ENCODE results near the gene SLC22A23. TPM values are rescaled to one million over a fixed set of nuclear protein-coding genes. Genes with fewer than 3 reads are reported as not detected.
A peak's percentile ranks its signal among the peaks of the same experiment; 100 is the strongest.

The SLC22A23 gene
- total RNA-seq, 2 experiments from 2014 or later, result 0.75 to 0.83 TPM

- Mint-ChIP-seq H3K9me3 (no peaks in the 10 kb centered on the region), H3K27me3 (peaks cover 47% of the 10 kb centered on the region), H3K27ac (no peak overlapping the region), H3K4me1 (peaks cover 5% of the 10 kb centered on the region), H3K4me3 (no peak overlapping the region), H3K36me3 (ENCODE audit: low read depth) (no peaks in the 10 kb centered on the region)
- DNase-seq, result no peak
- ChIA-PET POLR2A (no interaction called here), CTCF (interaction anchor here (0.9 to 2.1 kb wide), 3 partner anchors 10 to 48 kb away, joined by 3 to 6 read pairs (median 3); no protein-coding TSS in a partner anchor)
These were observed 2.0 kb upstream of the SLC22A23 start for GRCh38 chr6:3458706-3459421.

GRCh38 chr6:3457710-3458602 is 1.1 kb upstream of the SLC22A23 start:
- ChIA-PET POLR2A (no interaction called here), CTCF (interaction anchor here (0.9 to 1.3 kb wide), 2 partner anchors 9 to 10 kb away, joined by 3 read pairs; no protein-coding TSS in a partner anchor)
- Mint-ChIP-seq H3K4me1 (peaks cover 5% of the 10 kb centered on the region), H3K27ac (no peak overlapping the region), H3K4me3 (peak overlapping the region; percentile 57), H3K9me3 (no peaks in the 10 kb centered on the region), H3K36me3 (ENCODE audit: low read depth) (no peaks in the 10 kb centered on the region), H3K27me3 (peaks cover 43% of the 10 kb centered on the region)
- DNase-seq, result peak; percentile 19

- H3K9me3 Mint-ChIP-seq, result no peaks in the 10 kb centered on the region
- ChIA-PET POLR2A (no interaction called here), CTCF (no interaction called here)
- H3K36me3 Mint-ChIP-seq (ENCODE audit: low read depth), result no peaks in the 10 kb centered on the region
- no peak overlapping the region for H3K27ac Mint-ChIP-seq
- peaks cover 5% of the 10 kb centered on the region for H3K4me1 Mint-ChIP-seq
- DNase-seq, result no peak
- H3K27me3 Mint-ChIP-seq, result peaks cover 43% of the 10 kb centered on the region
- H3K4me3 Mint-ChIP-seq, result no peak overlapping the region
These were observed 404 bp downstream of the SLC22A23 start for GRCh38 chr6:3456395-3456897.

- no peak overlapping the region for H3K4me3 Mint-ChIP-seq
- no peaks in the 10 kb centered on the region for H3K36me3 Mint-ChIP-seq (ENCODE audit: low read depth)
- ChIA-PET POLR2A (no interaction called here), CTCF (no interaction called here)
- H3K27ac Mint-ChIP-seq, result no peak overlapping the region
- DNase-seq, result no peak
- H3K4me1 Mint-ChIP-seq, result peaks cover 5% of the 10 kb centered on the region
- no peaks in the 10 kb centered on the region for H3K9me3 Mint-ChIP-seq
- H3K27me3 Mint-ChIP-seq, result peaks cover 37% of the 10 kb centered on the region
These were observed 1.1 kb downstream of the SLC22A23 start for GRCh38 chr6:3455569-3456394.

- no peaks in the 10 kb centered on the region for H3K36me3 Mint-ChIP-seq (ENCODE audit: low read depth)
- H3K27ac Mint-ChIP-seq, result no peak overlapping the region
- no peaks in the 10 kb centered on the region for H3K9me3 Mint-ChIP-seq
- CTCF ChIA-PET, result no interaction called here
- H3K4me1 Mint-ChIP-seq, result peaks cover 5% of the 10 kb centered on the region
- POLR2A ChIA-PET, result no interaction called here
- H3K4me3 Mint-ChIP-seq, result no peak overlapping the region
- peak; percentile 27 for DNase-seq
- peaks cover 33% of the 10 kb centered on the region for H3K27me3 Mint-ChIP-seq
These were observed 1.7 kb downstream of the SLC22A23 start for GRCh38 chr6:3455147-3455568.

DNA sequence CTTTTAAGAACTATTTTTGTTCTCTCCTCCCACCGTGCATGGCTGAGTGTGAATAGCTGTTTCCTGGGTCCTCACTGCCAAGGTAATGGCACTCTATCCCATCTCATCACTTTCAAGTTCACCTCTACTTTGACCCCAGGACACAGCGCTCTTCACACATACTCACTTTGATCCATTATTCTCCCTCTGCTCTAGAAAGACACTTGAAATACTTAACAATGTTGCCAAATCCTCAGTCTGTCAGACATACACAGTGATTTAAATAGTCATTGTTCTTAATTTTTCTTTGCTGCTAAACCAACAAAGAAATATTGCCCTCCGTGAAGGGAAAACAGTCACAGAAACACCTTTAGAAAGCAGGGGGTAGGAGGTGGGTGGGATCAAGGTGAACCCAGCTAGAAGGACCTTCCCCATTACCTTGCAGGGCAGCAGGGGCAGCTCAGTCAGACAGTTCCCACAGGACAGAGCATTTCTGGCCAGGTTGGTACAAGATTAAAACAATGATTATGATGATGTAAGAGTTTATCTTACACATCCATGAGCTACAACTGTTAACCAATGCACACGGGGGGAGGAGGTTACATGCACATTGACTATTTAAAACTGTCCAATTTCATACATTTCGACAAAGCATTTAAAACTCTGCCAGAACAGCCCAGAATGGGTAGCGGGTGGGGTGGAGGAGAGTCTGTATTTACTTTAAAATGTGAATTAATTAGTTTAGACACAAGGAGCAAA is 2.4 kb downstream of the SLC22A23 start:
- ChIA-PET CTCF (no interaction called here), POLR2A (no interaction called here)
- H3K27ac Mint-ChIP-seq, result no peak overlapping the region
- peaks cover 26% of the 10 kb centered on the region for H3K27me3 Mint-ChIP-seq
- no peak overlapping the region for H3K4me3 Mint-ChIP-seq
- no peak for DNase-seq
- H3K9me3 Mint-ChIP-seq, result no peaks in the 10 kb centered on the region
- H3K4me1 Mint-ChIP-seq, result peaks cover 5% of the 10 kb centered on the region
- no peaks in the 10 kb centered on the region for H3K36me3 Mint-ChIP-seq (ENCODE audit: low read depth)

- no peak for DNase-seq
- H3K4me1 Mint-ChIP-seq, result peaks cover 9% of the 10 kb centered on the region
- POLR2A ChIA-PET, result no interaction called here
These were observed 3.2 kb downstream of the SLC22A23 start for GRCh38 chr6:3453413-3454272.

GRCh38 chr6:3451498-3451897 is 5.4 kb downstream of the SLC22A23 start:
- Mint-ChIP-seq H3K36me3 (ENCODE audit: low read depth) (no peaks in the 10 kb centered on the region), H3K9me3 (no peaks in the 10 kb centered on the region), H3K27ac (no peak overlapping the region), H3K4me1 (peaks cover 4% of the 10 kb centered on the region), H3K4me3 (no peak overlapping the region), H3K27me3 (peaks cover 7% of the 10 kb centered on the region)
- CTCF ChIA-PET, result no interaction called here
- POLR2A ChIA-PET, result no interaction called here
- no peak for DNase-seq

More at GRCh38 chr6:3453413-3454272, 3.2 kb downstream of the SLC22A23 start:
- CTCF ChIA-PET, result no interaction called here
- Mint-ChIP-seq H3K9me3 (no peaks in the 10 kb centered on the region), H3K36me3 (ENCODE audit: low read depth) (no peaks in the 10 kb centered on the region), H3K27ac (no peak overlapping the region), H3K4me3 (no peak overlapping the region), H3K27me3 (peaks cover 18% of the 10 kb centered on the region)

DNA sequence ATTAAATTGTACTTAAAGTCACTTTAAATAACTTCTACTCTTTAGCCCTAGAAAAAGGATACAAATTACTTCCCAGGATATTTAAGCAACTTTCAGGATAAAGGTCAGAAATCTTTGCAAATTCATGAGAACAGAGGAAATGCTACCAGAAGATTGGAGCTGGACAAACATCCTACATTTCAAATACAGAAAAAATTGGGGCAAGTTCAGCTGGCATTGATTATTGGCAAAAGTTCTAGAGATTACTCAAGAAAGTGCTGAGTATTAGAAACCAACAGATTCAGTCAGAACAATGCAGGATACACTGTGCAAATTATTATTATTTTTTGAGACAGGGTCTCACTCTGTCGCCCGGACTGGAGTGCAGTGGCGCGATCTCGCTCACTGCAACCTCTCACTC is 6.0 kb downstream of the SLC22A23 start:
- H3K9me3 Mint-ChIP-seq, result no peaks in the 10 kb centered on the region
- H3K27ac Mint-ChIP-seq, result no peak overlapping the region
- POLR2A ChIA-PET, result no interaction called here
- no peaks in the 10 kb centered on the region for H3K36me3 Mint-ChIP-seq (ENCODE audit: low read depth)
- no peak for DNase-seq
- H3K27me3 Mint-ChIP-seq, result peaks cover 7% of the 10 kb centered on the region
- no peak overlapping the region for H3K4me3 Mint-ChIP-seq
- H3K4me1 Mint-ChIP-seq, result peaks cover 4% of the 10 kb centered on the region
- CTCF ChIA-PET, result no interaction called here

DNA sequence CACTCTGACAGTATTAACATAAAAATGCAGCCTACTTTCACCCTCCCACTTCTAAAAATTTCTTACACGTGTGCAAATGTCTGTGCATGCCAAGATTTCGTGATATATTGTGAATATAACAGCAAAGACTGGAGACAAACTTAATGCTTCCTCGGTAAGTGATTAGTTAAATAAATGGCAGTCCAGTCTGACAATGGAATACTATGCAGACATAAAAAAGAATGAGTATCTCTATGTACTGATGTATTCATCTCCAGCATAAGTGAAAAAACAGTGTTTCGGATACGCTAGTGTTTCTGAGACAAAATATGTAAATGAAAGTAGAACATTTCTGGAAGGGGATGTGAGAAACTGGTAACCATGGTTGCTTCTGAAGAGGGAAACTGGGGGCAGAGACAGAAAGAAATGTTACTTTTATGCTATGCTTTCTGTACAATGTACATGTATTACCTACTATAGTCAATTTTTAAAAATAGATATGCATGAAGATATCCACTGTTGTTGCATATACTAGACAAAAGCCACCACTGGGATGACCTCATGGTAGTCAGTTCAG is 7.0 kb downstream of the SLC22A23 start:
- no peaks in the 10 kb centered on the region for H3K36me3 Mint-ChIP-seq (ENCODE audit: low read depth)
- ChIA-PET CTCF (interaction anchor here (1.3 kb wide), 1 partner anchor 8 kb away, joined by 3 read pairs; no protein-coding TSS in a partner anchor), POLR2A (no interaction called here)
- no peaks in the 10 kb centered on the region for H3K9me3 Mint-ChIP-seq
- DNase-seq, result no peak
- H3K27me3 Mint-ChIP-seq, result peaks cover 7% of the 10 kb centered on the region
- no peak overlapping the region for H3K4me3 Mint-ChIP-seq
- peaks cover 4% of the 10 kb centered on the region for H3K4me1 Mint-ChIP-seq
- H3K27ac Mint-ChIP-seq, result no peak overlapping the region

DNA sequence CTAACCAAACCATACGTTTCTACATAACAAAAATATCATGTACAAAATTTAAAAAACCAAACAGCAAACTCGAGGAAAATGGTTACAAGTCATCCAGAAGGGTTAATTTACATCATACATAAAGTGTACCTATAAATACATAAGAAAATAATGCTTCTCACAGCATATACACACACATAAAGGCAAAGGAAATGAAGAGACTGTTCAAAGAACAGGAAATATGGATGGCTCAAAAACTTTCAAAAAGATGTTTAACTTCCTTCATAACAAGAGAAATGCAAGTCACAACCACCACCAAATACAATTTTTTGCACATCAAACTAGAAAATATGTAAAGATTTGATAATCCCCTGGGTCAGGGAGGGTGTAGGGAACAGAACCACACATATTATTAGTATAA is 7.5 kb downstream of the SLC22A23 start:
- H3K36me3 Mint-ChIP-seq (ENCODE audit: low read depth), result no peaks in the 10 kb centered on the region
- no peaks in the 10 kb centered on the region for H3K9me3 Mint-ChIP-seq
- no peak overlapping the region for H3K27ac Mint-ChIP-seq
- H3K4me3 Mint-ChIP-seq, result no peak overlapping the region
- H3K4me1 Mint-ChIP-seq, result peaks cover 4% of the 10 kb centered on the region
- DNase-seq, result no peak
- H3K27me3 Mint-ChIP-seq, result peaks cover 7% of the 10 kb centered on the region
- POLR2A ChIA-PET, result no interaction called here
- CTCF ChIA-PET, result interaction anchor here (1.0 to 1.3 kb wide), 2 partner anchors 9 to 21 kb away, joined by 3 read pairs; no protein-coding TSS in a partner anchor
